ENCODE results near the gene TTC9B.

TTC9B gene

DNA sequence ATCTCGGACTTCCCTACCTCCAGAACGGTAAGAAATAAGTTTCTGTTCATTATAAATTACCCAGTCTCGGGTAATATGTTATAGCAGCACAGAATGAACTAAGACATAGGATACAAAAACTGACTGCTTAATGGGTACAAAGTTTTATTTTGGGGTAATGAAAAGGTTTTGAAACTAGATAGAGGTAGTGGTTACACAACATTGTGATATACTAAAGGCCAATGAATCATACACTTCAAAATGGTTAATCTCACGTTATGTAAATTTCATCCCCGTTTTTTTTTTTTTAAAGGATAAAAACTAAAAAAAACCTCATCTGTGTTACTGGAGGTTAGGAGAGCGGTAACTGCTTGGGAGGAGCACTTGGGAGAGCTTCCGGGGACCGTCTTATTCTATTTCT lies 43.4 kb upstream of the TTC9B start:
- Histone ChIP-seq H3F3A (ENCODE audit: insufficient read depth, low read length) (no peaks in the 10 kb centered on the region), H3K4me2 (ENCODE audit: low read depth, low read length) (no peak overlapping the region), H3K27ac (ENCODE audit: low read length) (no peak overlapping the region), H3K4me1 (ENCODE audit: low read length) (no peaks in the 10 kb centered on the region), H3K36me3 (replicated peaks; ENCODE audit: insufficient read depth, low read length) (no peaks in the 10 kb centered on the region), H3K79me2 (ENCODE audit: low read length) (peaks cover 91% of the 10 kb centered on the region), H2AFZ (ENCODE audit: low read length) (no peak overlapping the region), H3K9me3 (replicated peaks; ENCODE audit: insufficient read depth, low read length) (no peaks in the 10 kb centered on the region), H3K9me2 (replicated peaks; ENCODE audit: insufficient read depth, low read length) (no peaks in the 10 kb centered on the region), H4K20me1 (ENCODE audit: insufficient read depth, low read length) (no peaks in the 10 kb centered on the region), H3K4me3 (ENCODE audit: low read length) (no peak overlapping the region), H3K9ac (ENCODE audit: low read length) (no peak overlapping the region), H3K27me3 (replicated peaks; ENCODE audit: insufficient read depth, low read length) (no peaks in the 10 kb centered on the region)
- no peak for DNase-seq
- no peak for TF ChIP-seq EZH2 (optimal IDR thresholded peaks at IDR 0.05; ENCODE audit: low read depth, low read length)
- TF ChIP-seq EZH2phosphoT487 (IDR thresholded peaks at IDR 0.05; ENCODE audit: low read length) = no peak
- TF ChIP-seq, protein P1, sequence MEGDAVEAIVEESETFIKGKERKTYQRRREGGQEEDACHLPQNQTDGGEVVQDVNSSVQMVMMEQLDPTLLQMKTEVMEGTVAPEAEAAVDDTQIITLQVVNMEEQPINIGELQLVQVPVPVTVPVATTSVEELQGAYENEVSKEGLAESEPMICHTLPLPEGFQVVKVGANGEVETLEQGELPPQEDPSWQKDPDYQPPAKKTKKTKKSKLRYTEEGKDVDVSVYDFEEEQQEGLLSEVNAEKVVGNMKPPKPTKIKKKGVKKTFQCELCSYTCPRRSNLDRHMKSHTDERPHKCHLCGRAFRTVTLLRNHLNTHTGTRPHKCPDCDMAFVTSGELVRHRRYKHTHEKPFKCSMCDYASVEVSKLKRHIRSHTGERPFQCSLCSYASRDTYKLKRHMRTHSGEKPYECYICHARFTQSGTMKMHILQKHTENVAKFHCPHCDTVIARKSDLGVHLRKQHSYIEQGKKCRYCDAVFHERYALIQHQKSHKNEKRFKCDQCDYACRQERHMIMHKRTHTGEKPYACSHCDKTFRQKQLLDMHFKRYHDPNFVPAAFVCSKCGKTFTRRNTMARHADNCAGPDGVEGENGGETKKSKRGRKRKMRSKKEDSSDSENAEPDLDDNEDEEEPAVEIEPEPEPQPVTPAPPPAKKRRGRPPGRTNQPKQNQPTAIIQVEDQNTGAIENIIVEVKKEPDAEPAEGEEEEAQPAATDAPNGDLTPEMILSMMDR (IDR thresholded peaks at IDR 0.05; ENCODE audit: low read length) = no peak

DNA sequence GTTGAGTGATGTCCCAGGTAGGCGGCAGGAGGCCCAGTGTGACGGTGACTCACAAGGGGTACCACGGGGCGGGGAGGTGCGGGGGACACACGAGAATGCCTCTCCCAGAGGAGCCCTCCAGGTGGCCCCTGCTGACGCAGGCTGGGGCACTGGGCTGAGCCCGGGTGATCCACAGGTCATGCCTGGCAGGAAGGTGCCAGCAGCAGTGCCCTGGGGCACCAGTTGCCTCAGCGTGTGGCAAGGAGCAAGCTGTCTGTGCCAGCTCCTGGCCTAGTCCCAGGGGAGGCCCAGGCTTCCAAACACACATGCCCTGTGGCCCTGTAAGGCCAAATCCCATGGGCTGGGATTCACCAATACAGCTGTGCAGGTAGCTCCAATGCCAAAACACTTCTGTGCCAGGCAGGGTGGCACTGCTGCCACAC lies 38.9 kb upstream of the TTC9B start:
- TF ChIP-seq EZH2 (optimal IDR thresholded peaks at IDR 0.05; ENCODE audit: low read depth, low read length) (no peak), EZH2phosphoT487 (IDR thresholded peaks at IDR 0.05; ENCODE audit: low read length) (no peak)
- TF ChIP-seq, protein P1 (IDR thresholded peaks at IDR 0.05; ENCODE audit: low read length) = no peak
- Histone ChIP-seq H3F3A (ENCODE audit: insufficient read depth, low read length) (no peaks in the 10 kb centered on the region), H3K27ac (ENCODE audit: low read length) (no peak overlapping the region), H3K79me2 (ENCODE audit: low read length) (peaks cover 72% of the 10 kb centered on the region), H3K4me1 (ENCODE audit: low read length) (no peaks in the 10 kb centered on the region), H2AFZ (ENCODE audit: low read length) (no peak overlapping the region), H3K27me3 (replicated peaks; ENCODE audit: insufficient read depth, low read length) (no peaks in the 10 kb centered on the region), H3K9me2 (replicated peaks; ENCODE audit: insufficient read depth, low read length) (no peaks in the 10 kb centered on the region), H3K9ac (ENCODE audit: low read length) (no peak overlapping the region), H3K9me3 (replicated peaks; ENCODE audit: insufficient read depth, low read length) (no peaks in the 10 kb centered on the region), H3K4me3 (ENCODE audit: low read length) (no peak overlapping the region), H3K4me2 (ENCODE audit: low read depth, low read length) (no peak overlapping the region), H4K20me1 (ENCODE audit: insufficient read depth, low read length) (no peaks in the 10 kb centered on the region), H3K36me3 (replicated peaks; ENCODE audit: insufficient read depth, low read length) (0 out of 2 replicates have a peak, but pooled peaks cover 4% of the 10 kb centered on the region)
- DNase-seq = no peak

DNA sequence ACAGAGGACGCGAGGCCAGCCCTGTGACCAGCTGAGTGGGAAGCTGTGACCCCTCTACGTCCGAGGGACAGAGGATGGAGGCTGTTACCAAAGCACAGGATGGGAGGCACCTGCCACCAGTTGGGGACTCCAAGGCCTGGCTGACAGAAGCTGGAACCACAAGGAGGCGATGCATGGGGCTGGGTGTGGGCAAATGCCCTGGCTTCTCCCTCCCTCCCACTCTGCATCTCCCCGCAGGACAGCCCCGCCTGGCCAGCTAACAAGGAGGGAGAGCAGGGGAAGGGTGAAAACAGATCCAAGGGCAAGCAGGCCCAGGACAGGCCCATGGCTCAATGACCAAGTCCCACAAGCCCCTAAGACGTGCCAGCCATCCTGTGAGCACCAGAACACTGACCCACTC lies 38.3 kb upstream of the TTC9B start:
- no peaks in the 10 kb centered on the region for H3F3A ChIP-seq (ENCODE audit: insufficient read depth, low read length)
- no peak overlapping the region for H3K4me3 ChIP-seq (ENCODE audit: low read length)
- H2AFZ ChIP-seq (ENCODE audit: low read length) = no peak overlapping the region
- no peaks in the 10 kb centered on the region for H4K20me1 ChIP-seq (ENCODE audit: insufficient read depth, low read length)
- no peak for DNase-seq
- no peak overlapping the region for H3K4me2 ChIP-seq (ENCODE audit: low read depth, low read length)
- H3K9me2 ChIP-seq (replicated peaks; ENCODE audit: insufficient read depth, low read length) = no peaks in the 10 kb centered on the region
- TF ChIP-seq, protein P1 (IDR thresholded peaks at IDR 0.05; ENCODE audit: low read length) = no peak
- TF ChIP-seq EZH2 (optimal IDR thresholded peaks at IDR 0.05; ENCODE audit: low read depth, low read length) (no peak), EZH2phosphoT487 (IDR thresholded peaks at IDR 0.05; ENCODE audit: low read length) (no peak)
- H3K9ac ChIP-seq (ENCODE audit: low read length) = no peak overlapping the region
- no peak overlapping the region for H3K27ac ChIP-seq (ENCODE audit: low read length)
- no peaks in the 10 kb centered on the region for H3K9me3 ChIP-seq (replicated peaks; ENCODE audit: insufficient read depth, low read length)
- peaks cover 72% of the 10 kb centered on the region for H3K79me2 ChIP-seq (ENCODE audit: low read length)
- H3K4me1 ChIP-seq (ENCODE audit: low read length) = no peaks in the 10 kb centered on the region
- 0 out of 2 replicates have a peak, but pooled peaks cover 4% of the 10 kb centered on the region for H3K36me3 ChIP-seq (replicated peaks; ENCODE audit: insufficient read depth, low read length)
- no peaks in the 10 kb centered on the region for H3K27me3 ChIP-seq (replicated peaks; ENCODE audit: insufficient read depth, low read length)

All from MM.1S (cell line).